AG04449 (cell line): Measurements from ENCODE around the gene PLEKHM3.

ENCODE experiments used
- CTCF ChIA-PET: fragments of 350-600 bp; formaldehyde crosslinking; extraction: SDS; loops from one replicate; lab custom pipeline; 2021; ENCODE audit warnings: antibody characterized with exemption; lab: Yijun Ruan, JAX
- POLR2A ChIA-PET: fragments of 400-600, 350-600 bp; formaldehyde crosslinking; extraction: SDS; loops from one replicate; lab custom pipeline; 2020; ENCODE audit warnings: antibody characterized with exemption, inconsistent platforms; lab: Yijun Ruan, JAX
- DNase-seq: peaks from one replicate; pipeline ENCODE4 v3.0.0-alpha.2; 2010; ENCODE audit warnings: low read depth, low spot score
- H3K4me3 ChIP-seq: 2 replicates; pipeline ENCODE4 v1.5.1; 2011; ENCODE audit warnings: low read depth, mild to moderate bottlenecking, control low read depth, low read length
- CTCF ChIP-seq: IDR thresholded peaks from one replicate; pipeline ENCODE4 v1.5.1; 2011; ENCODE audit warnings: mild to moderate bottlenecking, moderate library complexity, low read length, control low read depth, inconsistent platforms; ENCODE audit not compliant: insufficient read depth; ENCODE audit errors: missing control alignments

The PLEKHM3 gene

DNA sequence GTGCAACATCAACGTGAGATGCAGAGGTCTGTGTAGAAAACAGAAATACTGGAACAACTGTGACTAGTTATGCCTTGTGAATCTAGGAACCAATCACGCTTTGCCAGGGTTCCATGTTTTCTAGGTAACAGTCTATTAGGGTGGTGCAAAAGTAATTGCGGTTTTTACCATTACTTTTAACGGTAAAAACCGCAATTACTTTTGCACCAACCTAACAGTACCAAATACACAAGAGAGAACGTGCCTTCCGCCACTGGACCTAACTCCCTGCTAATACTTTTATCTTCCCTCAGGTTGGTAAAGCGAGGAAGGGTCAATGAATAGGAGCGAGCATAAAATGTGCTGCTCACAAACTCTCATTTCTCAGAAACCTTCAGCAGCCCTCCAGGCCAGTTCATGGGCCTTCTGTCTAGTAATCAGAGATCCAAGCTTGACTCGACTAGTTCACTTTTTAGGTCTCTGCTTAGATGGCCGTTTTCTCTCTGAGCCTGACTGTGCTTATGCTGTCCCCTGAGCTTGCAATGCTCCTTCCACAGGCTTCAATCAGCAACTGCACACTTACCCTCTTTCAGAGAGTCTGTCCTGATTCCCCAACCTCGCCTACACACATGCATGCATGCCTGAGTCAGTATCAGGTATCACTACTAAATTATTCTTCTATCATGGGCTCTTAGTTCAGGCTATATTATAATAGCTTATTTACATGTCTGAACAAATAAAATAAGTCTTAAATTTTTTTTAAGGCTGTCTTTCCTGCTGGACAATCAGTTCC lies 47.0 kb downstream of the PLEKHM3 start:
- no peak for TF ChIP-seq CTCF
- H3K4me3 ChIP-seq = no peak overlapping the region
- no peak for DNase-seq
- ChIA-PET POLR2A (no interaction called here), CTCF (interaction anchor here (0.7 to 1.8 kb wide), 3 partner anchors 35 to 232 kb away, joined by 3 to 5 read pairs (median 4); no protein-coding TSS in a partner anchor)

GRCh38 chr2:207975921-207976320 lies 49.4 kb downstream of the PLEKHM3 start:
- H3K4me3 ChIP-seq = no peak overlapping the region
- TF ChIP-seq CTCF = no peak
- DNase-seq = no peak
- ChIA-PET POLR2A (interaction anchor here (0.6 kb wide), 1 partner anchor 242 kb away, joined by 3 read pairs; no protein-coding TSS in a partner anchor), CTCF (interaction anchor here (1.0 to 2.3 kb wide), 6 partner anchors 9 to 230 kb away, joined by 3 to 16 read pairs (median 5); no protein-coding TSS in a partner anchor)

DNA sequence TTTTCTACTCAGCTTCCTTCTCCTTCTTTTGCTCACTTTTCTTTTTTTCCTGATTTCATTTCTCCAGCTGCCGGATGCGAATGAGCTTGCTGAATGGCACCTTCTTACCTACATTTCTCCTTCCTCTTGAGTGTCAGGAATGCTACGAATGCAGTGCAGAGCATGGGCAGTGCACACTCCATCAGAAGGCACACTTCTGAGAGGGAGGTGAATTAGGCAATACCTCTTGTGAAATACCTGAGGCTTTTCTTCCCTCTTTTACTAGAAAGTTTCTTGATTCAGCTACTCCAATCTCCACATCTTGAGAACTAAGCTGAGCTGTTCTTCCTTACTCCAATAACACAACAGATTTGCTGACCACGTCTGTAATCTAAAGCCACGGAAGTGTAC lies 51.1 kb downstream of the PLEKHM3 start:
- POLR2A ChIA-PET = no interaction called here
- no peak overlapping the region for H3K4me3 ChIP-seq
- no peak for DNase-seq
- CTCF ChIA-PET = interaction anchor here (0.7 to 7.7 kb wide), 12 partner anchors 8 to 229 kb away, joined by 3 to 59 read pairs (median 8); no protein-coding TSS in a partner anchor
- no peak for TF ChIP-seq CTCF

DNA sequence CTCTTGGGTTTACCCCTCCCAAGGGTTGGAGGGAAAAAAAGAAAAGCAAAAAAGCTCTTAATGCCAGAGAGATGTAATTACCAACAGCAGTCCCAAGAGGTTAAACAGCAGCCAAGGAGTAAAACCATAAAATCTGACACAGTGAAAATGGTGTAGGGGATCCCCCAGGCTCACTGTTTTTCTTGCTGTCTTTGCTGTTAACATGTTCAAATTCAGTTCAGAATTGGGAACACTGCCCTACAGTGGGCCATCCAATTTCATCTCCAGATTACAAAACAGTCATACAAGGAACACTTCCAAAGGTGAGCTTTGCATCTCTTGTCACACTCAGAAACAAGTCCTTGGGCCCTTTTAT lies 54.5 kb downstream of the PLEKHM3 start:
- DNase-seq = no peak
- no peak overlapping the region for H3K4me3 ChIP-seq
- POLR2A ChIA-PET = no interaction called here
- CTCF ChIA-PET = interaction anchor here (0.8 to 7.7 kb wide), 7 partner anchors 11 to 227 kb away, joined by 3 to 59 read pairs (median 3); no protein-coding TSS in a partner anchor
- no peak for TF ChIP-seq CTCF

GRCh38 chr2:207970147-207970825 lies 55.0 kb downstream of the PLEKHM3 start:
- H3K4me3 ChIP-seq = no peak overlapping the region
- POLR2A ChIA-PET = no interaction called here
- TF ChIP-seq CTCF = no peak
- DNase-seq = no peak
- CTCF ChIA-PET = interaction anchor here (0.7 to 7.7 kb wide), 6 partner anchors 11 to 225 kb away, joined by 3 to 59 read pairs (median 4); partner anchors contain the start of gene FZD5

- H3K4me3 ChIP-seq = no peak overlapping the region
- no peak for DNase-seq
- ChIA-PET POLR2A (interaction anchor here (0.9 kb wide), 1 partner anchor 223 kb away, joined by 3 read pairs; no protein-coding TSS in a partner anchor), CTCF (interaction anchor here (0.9 to 7.7 kb wide), 2 partner anchors 10 to 224 kb away, joined by 3 to 59 read pairs; no protein-coding TSS in a partner anchor)
- no peak for TF ChIP-seq CTCF
These were observed 56.1 kb downstream of the PLEKHM3 start for GRCh38 chr2:207969249-207969648.
